Measurements from ENCODE around the gene PNLIPRP2.

The PNLIPRP2 gene

GRCh38 chr10:116614796-116615195 lies 6.0 kb upstream of the PNLIPRP2 start:
- no peak for ATAC-seq
- TF ChIP-seq TOX (CRISPR knock-in tag; IDR thresholded peaks at IDR 0.05; ENCODE audit: borderline replicate concordance), result no peak
- no peak for TF ChIP-seq PPARA (CRISPR knock-in tag; IDR thresholded peaks at IDR 0.05; ENCODE audit: borderline replicate concordance)
- TF ChIP-seq ZFP30 (CRISPR knock-in tag; IDR thresholded peaks at IDR 0.05), result no peak

DNA sequence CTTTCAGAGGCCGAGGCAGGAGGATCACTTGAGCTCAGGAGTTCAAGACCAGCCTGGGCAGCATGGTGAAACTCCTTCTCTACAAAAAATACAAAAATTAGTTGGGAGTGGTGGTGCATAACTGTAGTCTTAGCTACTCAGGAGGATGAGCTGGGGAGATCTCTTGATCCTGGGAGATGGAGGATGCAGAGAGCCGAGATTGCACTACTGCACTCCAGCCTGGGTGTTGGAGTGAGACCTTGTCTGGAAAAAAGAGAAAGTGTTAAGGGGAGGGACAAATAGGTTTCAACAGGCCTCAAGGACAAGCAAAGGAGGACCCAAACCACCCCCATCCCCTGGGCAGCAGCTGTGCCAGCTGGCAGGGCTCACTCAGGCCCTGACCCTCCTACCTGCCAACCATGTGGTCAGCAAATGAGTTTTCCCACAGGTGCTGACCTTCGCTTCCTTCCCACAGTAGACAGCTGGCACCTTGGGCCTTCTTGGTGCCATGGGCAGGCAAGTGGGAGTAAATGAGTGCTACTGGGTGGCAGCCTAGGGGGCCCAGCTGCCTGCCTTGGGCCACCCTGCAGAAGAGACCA lies 5.5 kb upstream of the PNLIPRP2 start:
- TF ChIP-seq TCF4 (CRISPR knock-in tag; IDR thresholded peaks at IDR 0.05; ENCODE audit: borderline replicate concordance), result no peak
- no peak for TF ChIP-seq PPARA (CRISPR knock-in tag; IDR thresholded peaks at IDR 0.05; ENCODE audit: borderline replicate concordance)
- TF ChIP-seq SNAI2 (CRISPR knock-in tag; IDR thresholded peaks at IDR 0.05), result no peak
- TF ChIP-seq ZFP30 (CRISPR knock-in tag; IDR thresholded peaks at IDR 0.05), result no peak
- no peak for TF ChIP-seq ZNF565 (CRISPR knock-in tag; conservative IDR thresholded peaks at IDR 0.05; ENCODE audit: low read depth)
- TF ChIP-seq ISL1 (CRISPR knock-in tag; IDR thresholded peaks at IDR 0.05), result no peak
- TF ChIP-seq TSHZ2 (CRISPR knock-in tag; IDR thresholded peaks at IDR 0.05), result no peak
- no peak for TF ChIP-seq TOX (CRISPR knock-in tag; IDR thresholded peaks at IDR 0.05; ENCODE audit: borderline replicate concordance)
- TF ChIP-seq ARNTL (CRISPR knock-in tag; IDR thresholded peaks at IDR 0.05; ENCODE audit: borderline replicate concordance, low read depth), result no peak
- no peak for TF ChIP-seq ESRRG (CRISPR knock-in tag; IDR thresholded peaks at IDR 0.05)
- ATAC-seq, result no peak

DNA sequence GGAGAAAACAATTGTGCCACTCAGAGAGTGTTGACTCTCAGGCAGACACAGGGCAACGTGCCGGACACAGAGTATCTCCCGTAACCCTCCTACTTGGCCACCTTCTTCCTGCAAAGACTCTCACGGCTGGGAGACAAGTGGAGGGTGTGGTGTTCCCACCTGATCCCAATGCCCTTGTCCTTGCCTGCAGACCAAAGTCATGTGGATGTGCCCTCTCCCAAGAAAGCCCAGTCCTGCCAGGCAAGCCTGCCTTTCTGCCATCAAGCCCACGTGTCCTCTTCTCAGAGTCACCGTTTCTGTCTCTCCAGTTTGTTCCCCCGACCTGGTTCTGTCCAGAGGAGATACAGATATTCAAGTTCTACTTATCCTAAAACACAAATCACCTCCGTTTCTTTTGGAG lies 723 bp downstream of the PNLIPRP2 start:
- TF ChIP-seq ISL1 (CRISPR knock-in tag; IDR thresholded peaks at IDR 0.05), result no peak
- no peak for TF ChIP-seq ESRRG (CRISPR knock-in tag; IDR thresholded peaks at IDR 0.05)
- TF ChIP-seq ZNF565 (CRISPR knock-in tag; conservative IDR thresholded peaks at IDR 0.05; ENCODE audit: low read depth), result no peak
- TF ChIP-seq, protein P1, sequence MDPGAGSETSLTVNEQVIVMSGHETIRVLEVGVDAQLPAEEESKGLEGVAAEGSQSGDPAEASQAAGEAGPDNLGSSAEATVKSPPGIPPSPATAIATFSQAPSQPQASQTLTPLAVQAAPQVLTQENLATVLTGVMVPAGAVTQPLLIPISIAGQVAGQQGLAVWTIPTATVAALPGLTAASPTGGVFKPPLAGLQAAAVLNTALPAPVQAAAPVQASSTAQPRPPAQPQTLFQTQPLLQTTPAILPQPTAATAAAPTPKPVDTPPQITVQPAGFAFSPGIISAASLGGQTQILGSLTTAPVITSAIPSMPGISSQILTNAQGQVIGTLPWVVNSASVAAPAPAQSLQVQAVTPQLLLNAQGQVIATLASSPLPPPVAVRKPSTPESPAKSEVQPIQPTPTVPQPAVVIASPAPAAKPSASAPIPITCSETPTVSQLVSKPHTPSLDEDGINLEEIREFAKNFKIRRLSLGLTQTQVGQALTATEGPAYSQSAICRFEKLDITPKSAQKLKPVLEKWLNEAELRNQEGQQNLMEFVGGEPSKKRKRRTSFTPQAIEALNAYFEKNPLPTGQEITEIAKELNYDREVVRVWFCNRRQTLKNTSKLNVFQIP (CRISPR knock-in tag; IDR thresholded peaks at IDR 0.05; ENCODE audit: borderline replicate concordance, low read depth), result no peak
- TF ChIP-seq ARNTL (CRISPR knock-in tag; IDR thresholded peaks at IDR 0.05; ENCODE audit: borderline replicate concordance, low read depth), result no peak
- ATAC-seq, result no peak

DNA sequence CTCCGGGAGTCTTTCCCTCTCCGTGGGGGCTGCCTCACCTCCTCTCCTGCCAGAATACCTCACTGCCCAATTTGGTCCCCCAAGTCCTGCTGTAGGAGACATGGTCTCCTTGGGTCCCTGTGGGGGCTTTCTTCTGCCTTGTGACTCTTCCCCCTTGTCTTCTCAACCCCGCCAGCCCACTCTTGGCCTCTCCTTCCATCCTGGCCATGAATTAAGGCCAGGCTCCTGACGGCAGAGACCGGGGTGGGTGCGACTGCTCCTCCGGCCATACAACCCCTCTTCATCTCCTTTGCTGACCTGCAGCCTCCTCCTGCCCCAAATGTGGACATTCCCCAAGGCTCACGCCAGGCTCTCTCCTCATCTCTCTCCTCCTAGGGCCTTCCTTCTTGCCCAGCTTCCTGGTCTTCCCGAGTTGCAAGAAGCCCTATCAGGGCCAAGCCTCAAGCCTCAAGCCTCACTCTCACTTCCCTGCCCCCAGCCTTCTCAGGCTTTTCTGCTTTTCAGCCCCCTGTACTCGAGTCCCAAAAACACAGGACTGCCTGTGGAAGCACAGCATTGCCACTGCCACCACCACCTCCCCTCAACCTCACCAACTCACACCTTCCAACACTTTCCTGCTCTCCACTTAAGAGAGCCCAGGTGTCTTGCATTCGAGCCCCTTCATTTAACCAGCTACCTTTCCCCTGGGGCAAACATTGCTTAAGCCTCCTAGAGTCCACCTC lies 1.3 kb downstream of the PNLIPRP2 start:
- ATAC-seq, result no peak
- TF ChIP-seq ZNF8 (CRISPR knock-in tag; IDR thresholded peaks at IDR 0.05) (no peak), ZC3H10 (CRISPR knock-in tag; IDR thresholded peaks at IDR 0.05) (no peak), RARB (CRISPR knock-in tag; IDR thresholded peaks at IDR 0.05) (no peak), ESRRG (CRISPR knock-in tag; IDR thresholded peaks at IDR 0.05) (no peak), SNAI2 (CRISPR knock-in tag; IDR thresholded peaks at IDR 0.05) (no peak), ZFP3 (CRISPR knock-in tag; IDR thresholded peaks at IDR 0.05) (no peak), ZNF70 (CRISPR knock-in tag; IDR thresholded peaks at IDR 0.05) (no peak), ISL1 (CRISPR knock-in tag; IDR thresholded peaks at IDR 0.05) (no peak), ARNTL (CRISPR knock-in tag; IDR thresholded peaks at IDR 0.05; ENCODE audit: borderline replicate concordance, low read depth) (no peak), ZFP30 (CRISPR knock-in tag; IDR thresholded peaks at IDR 0.05) (no peak), ZNF565 (CRISPR knock-in tag; conservative IDR thresholded peaks at IDR 0.05; ENCODE audit: low read depth) (no peak)

GRCh38 chr10:116625845-116626244 lies 5.1 kb downstream of the PNLIPRP2 start:
- no peak for ATAC-seq
- no peak for TF ChIP-seq PPARA (CRISPR knock-in tag; IDR thresholded peaks at IDR 0.05; ENCODE audit: borderline replicate concordance)
- TF ChIP-seq TSHZ2 (CRISPR knock-in tag; IDR thresholded peaks at IDR 0.05), result no peak
- TF ChIP-seq, protein P1 (CRISPR knock-in tag; IDR thresholded peaks at IDR 0.05; ENCODE audit: borderline replicate concordance, low read depth), result no peak
- no peak for TF ChIP-seq GLIS3 (CRISPR knock-in tag; IDR thresholded peaks at IDR 0.05)
- TF ChIP-seq ZFP30 (CRISPR knock-in tag; IDR thresholded peaks at IDR 0.05), result no peak
- TF ChIP-seq ZNF70 (CRISPR knock-in tag; IDR thresholded peaks at IDR 0.05), result no peak
- no peak for TF ChIP-seq PATZ1 (CRISPR knock-in tag; IDR thresholded peaks at IDR 0.05; ENCODE audit: borderline replicate concordance)
- no peak for TF ChIP-seq CREB5 (CRISPR knock-in tag; IDR thresholded peaks at IDR 0.05; ENCODE audit: low read depth)
- TF ChIP-seq SNAI2 (CRISPR knock-in tag; IDR thresholded peaks at IDR 0.05), result no peak

Data from SK-N-SH treated with all-trans-retinoic acid at 6 μM for 48 hours (cell line).